Liver (tissue), 3 donors: Measurements from ENCODE around the gene ILKAP.

Source experiments
- ATF3 ChIP-seq: IDR thresholded peaks from 2 replicates; pipeline ENCODE4 v1.6.1; 2016; ENCODE audit warnings: antibody characterized with exemption
- CTCF ChIP-seq: fragments of 150-350 bp; IDR thresholded peaks from 2 replicates; pipeline ENCODE4 v1.5.1; 2017; ENCODE audit warnings: improper control_type of control experiment, low read depth, low read length; ENCODE audit not compliant: missing input control
- EGR1 ChIP-seq, 2 donors: IDR thresholded peaks; 2 replicates each; pipeline ENCODE4 v1.6.1; 2016 to 2018; ENCODE audit warnings: antibody characterized with exemption in 2 of 2, low read depth in 2 of 2
- JUND ChIP-seq, 2 donors: IDR thresholded peaks; 2 replicates each; pipeline ENCODE4 v1.6.1; 2016; ENCODE audit warnings: antibody characterized with exemption in 2 of 2
- MAX ChIP-seq: IDR thresholded peaks from 2 replicates; pipeline ENCODE4 v1.6.1; 2016; ENCODE audit warnings: antibody characterized with exemption
- REST ChIP-seq: IDR thresholded peaks from 2 replicates; pipeline ENCODE4 v1.6.1; 2016; ENCODE audit warnings: antibody characterized with exemption, mild to moderate bottlenecking
- SP1 ChIP-seq: IDR thresholded peaks from 2 replicates; pipeline ENCODE4 v1.6.1; 2018; ENCODE audit warnings: antibody characterized with exemption, mild to moderate bottlenecking
- YY1 ChIP-seq: IDR thresholded peaks from 2 replicates; pipeline ENCODE4 v1.6.1; 2016; ENCODE audit warnings: antibody characterized with exemption, mild to moderate bottlenecking
- ZBTB33 ChIP-seq: IDR thresholded peaks from 2 replicates; pipeline ENCODE4 v1.6.1; 2016; ENCODE audit warnings: antibody characterized with exemption
- donor health status: healthy.
- donor health status: healthy.

GRCh38 chr2:238225121-238225520 lies 21.6 kb upstream of the ILKAP start:
- no peak for TF ChIP-seq CTCF
- no peak for TF ChIP-seq ZBTB33
- TF ChIP-seq REST = no peak
- TF ChIP-seq MAX = no peak
- TF ChIP-seq EGR1 (IDR thresholded peaks at IDR 0.05; ENCODE audit: low read depth in 2 of 2) = no peak
- TF ChIP-seq ATF3 = no peak
- no peak for TF ChIP-seq JUND (IDR thresholded peaks at IDR 0.05)
- no peak for TF ChIP-seq SP1
- TF ChIP-seq YY1 = no peak
